Renal cortex interstitium (tissue), 11 donors: ENCODE data around the gene NEDD4L. TPM values are rescaled to one million over a fixed set of nuclear protein-coding genes. Genes with fewer than 3 reads are reported as not detected.

Experiments
- DNase-seq, 11 donors: peaks; one replicate each; pipeline ENCODE4 v3.0.0-alpha.2; 2013; ENCODE audit warnings: low read depth in 9 of 11, low spot score in 4 of 11; ENCODE audit errors: extremely low read depth in 1 of 11
- polyA plus RNA-seq, 3 donors: library from polyadenylated mRNA; unstranded; fragments of 120-200 nt; gene quantifications; one replicate each; pipeline ENCODE4 v1.2.1, GENCODE V29; 2013; ENCODE audit not compliant: insufficient read length in 3 of 3

Gene NEDD4L
- polyA plus RNA-seq, 3 donors: 106 to 169 (median 131) TPM

- no peak for DNase-seq
Measured at GRCh38 chr18:58132595-58133261, 88.7 kb downstream of the NEDD4L start.

DNA sequence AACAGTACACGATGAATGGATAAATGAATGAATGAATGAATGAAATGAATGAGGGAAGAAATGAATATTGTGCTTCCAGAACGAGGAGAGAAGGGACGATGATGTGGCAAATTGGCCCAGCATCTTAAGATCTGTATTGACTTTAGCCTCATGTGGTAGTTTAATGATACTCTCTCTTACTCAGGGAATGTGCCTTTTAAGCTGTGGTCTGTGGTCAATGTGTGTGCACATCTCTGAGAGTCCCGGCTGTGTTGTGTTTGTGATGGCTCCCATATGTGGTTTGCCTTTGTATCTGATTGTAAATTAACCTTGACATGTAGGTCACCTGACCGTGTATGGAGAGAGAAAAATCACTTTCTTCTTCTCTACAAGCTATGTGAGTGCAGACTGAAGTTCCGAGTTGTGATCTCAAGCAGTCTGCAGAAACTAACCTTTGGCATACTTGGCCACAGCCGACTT is 91.2 kb downstream of the NEDD4L start:
- peak in 1 of 11 donors; percentile 31 for DNase-seq

DNA sequence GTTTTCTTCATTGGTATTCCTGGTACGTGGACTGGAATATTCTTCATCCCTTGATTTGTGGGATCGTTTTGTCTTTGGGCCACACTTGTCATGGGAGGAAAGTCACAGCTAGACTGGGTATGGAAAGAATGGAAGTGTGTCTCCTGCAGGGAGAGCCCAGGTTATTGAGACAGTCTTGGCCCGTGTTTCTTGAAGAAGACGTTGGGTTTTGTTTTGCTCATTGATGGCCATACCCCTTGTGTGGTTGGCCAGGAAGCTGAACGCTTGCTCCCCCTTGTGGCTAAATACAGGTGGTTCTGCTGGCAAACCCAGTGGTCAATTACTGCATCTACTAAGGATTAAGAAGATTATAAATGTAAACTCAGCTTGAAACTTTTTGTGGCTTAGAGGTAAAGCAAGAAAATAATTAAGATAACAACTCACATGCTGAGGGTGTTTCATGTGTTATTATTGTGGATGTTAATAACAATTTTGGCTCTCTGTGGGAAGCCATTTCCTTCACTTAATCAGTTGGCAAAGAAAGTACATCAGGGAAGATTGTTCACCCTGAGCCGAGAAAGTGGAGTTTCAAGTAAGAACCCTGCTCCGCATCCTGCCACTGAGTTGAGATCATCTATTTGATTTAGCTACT is 91.8 kb downstream of the NEDD4L start:
- peak in 5 of 11 donors; percentile 42 to 59 (median 52) for DNase-seq

DNA sequence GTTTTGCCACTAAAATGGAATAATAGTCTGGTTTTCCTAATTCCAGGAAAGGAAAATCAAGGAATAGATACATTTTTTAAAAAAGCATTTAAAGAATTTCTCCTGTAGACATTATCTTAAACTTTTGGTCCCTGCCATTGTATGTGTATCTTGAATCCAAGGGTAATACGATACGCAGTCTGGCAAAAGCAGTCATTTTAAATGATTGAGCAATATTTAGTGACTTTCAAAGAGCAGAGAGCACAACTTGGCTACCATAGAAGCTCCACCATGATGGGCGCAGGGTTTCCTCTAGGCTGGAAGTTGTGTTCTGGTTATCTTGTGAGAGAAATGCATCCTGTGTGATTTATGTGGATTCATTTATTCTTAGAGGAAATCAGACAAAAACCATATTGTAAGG is 92.9 kb downstream of the NEDD4L start:
- DNase-seq: no peak

- no peak for DNase-seq
Measured at GRCh38 chr18:58139459-58140386, 95.7 kb downstream of the NEDD4L start.

GRCh38 chr18:58140387-58141325 is 96.6 kb downstream of the NEDD4L start:
- no peak for DNase-seq

DNA sequence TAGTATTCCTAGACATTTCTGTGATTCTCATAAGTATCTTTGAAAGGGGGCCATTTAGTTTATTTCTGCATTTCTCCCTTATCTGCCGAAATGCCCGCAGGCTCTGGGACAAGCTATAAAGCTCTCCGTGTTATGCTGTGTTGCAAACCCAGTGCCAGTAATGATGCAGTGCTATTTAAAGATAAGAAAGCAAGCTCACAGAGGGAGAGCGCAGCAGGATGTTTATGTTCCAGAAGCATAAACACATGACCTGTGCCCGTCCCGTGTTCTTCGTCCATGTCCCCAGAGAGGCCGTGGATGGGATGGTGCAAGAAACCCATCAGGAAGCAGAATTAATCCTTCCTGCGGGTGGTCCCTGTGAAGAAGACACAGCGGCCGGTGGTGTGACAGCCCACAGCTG is 99.4 kb downstream of the NEDD4L start:
- DNase-seq: peak in 2 of 11 donors; percentile 15 to 31

GRCh38 chr18:58144106-58144505 is 100.1 kb downstream of the NEDD4L start:
- no peak for DNase-seq

- DNase-seq: no peak
Measured at GRCh38 chr18:58144671-58145285, 100.8 kb downstream of the NEDD4L start.

DNA sequence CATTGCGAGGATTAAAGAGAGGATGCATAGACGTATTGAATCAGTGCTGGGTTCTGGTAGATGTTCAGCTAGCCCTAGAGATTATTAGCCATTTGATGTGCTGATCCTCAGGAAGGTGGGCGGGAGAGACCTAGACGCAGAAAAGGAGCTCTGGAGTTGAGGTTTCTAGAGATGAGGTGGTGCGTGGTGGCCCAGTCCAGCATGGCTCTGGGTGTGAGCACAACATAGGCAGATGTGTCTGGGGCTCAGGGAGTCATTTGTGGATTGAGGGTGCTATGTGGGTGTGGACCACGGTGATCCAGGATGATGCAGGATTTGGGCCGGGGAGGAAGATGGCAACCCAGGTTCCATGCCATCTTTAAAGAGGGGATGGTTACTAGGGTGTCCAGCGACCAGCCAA is 102.1 kb downstream of the NEDD4L start:
- no peak for DNase-seq

DNA sequence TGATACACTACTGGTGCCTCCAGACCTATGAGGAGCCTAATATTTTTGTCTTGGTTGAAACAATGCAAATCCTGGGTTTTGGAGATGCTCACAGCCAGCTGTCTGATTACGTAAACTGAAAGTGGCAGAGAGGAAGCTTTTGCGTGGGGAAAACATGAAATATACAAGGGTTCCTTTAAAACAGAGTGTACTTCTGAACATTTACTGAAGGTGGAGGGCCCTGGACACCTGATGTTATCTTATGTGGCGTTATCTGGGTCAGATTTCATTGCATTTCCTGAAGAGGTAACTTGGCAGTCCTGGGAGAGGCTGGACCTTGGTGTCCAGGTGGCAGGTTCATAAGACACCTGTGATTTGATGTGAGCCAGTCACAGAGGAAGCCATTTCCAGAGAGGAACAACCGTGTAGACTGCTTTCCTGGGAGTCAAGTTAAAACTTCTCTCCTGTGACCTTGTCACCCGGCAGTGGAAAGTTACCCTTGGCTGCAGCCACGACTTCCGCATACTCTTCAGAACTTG is 105.0 kb downstream of the NEDD4L start:
- DNase-seq: no peak

DNA sequence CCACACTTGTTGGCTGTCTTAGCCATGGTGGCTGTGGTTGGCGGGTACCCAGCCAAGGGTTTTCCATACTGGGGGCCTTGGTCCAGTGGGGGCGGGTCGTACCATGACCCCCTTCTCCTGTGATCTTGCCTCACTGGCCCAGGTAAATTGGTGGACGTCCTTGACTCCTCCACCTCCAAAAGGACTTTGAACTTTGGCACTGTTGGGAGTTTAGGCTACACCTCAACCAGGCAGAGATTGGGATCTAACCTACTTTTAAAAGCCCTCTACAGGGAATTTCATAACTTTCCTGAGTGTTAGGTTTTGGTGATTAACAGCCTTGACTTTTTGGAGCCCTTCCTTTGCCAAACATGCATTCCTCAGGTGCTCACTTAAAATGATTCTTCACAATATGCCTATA is 106.7 kb downstream of the NEDD4L start:
- DNase-seq: no peak

DNA sequence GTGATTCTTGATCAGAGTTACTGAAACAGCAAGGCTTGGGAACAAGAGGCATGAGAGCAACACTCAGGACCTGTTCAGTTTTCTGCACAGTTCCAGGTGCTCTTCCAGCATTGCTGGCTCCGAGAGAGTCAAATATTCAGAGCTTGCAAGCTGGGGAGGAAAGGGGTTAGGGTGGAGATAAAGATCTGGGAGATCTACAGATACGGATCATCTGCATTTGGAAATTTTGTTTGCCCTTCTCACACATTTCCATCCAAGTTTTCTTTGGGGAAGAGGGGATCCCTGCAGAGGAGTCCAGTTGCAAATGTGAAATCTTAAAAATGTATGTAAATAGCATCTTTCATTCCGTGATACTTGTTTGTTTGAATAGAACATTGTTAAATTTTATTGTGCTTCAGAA is 108.2 kb downstream of the NEDD4L start:
- no peak for DNase-seq

DNA sequence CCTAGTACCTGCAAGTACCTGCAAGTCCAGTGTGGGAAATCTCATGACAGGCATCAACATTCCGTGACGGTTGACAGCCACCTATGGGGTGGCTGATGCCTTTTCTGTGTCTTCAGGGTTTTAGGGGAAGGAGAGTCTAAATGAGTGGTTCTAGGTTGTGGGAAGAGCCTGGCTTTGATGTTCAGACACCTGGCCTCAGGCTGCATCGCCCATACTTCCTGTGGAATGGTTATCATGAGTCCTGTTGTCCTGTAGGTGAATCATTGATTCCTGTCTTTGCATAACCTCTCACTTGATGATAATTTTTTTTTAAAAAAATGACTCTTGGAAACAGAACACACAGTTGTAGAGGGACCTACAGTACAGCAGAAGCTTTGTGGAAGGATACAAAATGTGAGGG is 108.9 kb downstream of the NEDD4L start:
- no peak for DNase-seq

DNA sequence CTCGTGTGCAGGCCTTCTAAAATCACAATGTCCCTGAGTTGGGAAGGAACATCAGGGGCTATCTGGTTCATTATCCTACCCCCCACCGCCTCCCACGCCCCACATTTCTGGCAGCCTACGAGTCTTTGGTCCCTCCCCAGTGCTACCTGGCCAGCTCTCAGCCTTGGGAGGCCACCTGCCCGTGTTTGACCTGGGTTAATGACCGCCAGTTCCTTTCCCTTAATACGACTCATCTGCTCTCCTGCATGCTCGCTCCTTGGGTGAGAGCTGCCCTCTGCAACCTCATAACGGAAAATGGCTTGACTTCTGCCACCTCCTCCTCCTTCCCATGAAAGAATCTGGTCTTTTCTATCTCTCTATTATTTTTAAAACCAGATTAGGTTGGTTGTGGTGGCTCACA is 112.5 kb downstream of the NEDD4L start:
- DNase-seq: no peak

GRCh38 chr18:58157237-58157636 is 113.2 kb downstream of the NEDD4L start:
- DNase-seq: no peak

DNA sequence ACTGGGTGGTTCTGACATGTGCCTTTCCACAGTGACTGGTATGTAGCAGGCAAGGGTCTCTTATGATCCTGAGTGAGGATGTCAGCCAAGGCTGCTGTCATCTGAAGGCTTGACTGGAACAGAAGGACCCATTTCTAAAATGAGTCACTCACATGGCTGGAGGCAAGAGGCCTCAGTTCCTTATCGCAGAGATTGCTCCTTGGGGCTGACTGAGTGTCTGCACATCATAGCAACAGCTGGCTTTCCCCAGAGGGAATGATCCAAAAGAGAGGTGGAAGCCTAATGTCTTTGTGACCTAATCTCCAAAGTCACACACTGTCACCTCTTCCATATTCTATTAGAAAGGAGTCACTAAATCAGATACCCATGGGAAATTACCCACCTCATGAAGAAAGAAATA is 114.0 kb downstream of the NEDD4L start:
- DNase-seq: no peak

DNA sequence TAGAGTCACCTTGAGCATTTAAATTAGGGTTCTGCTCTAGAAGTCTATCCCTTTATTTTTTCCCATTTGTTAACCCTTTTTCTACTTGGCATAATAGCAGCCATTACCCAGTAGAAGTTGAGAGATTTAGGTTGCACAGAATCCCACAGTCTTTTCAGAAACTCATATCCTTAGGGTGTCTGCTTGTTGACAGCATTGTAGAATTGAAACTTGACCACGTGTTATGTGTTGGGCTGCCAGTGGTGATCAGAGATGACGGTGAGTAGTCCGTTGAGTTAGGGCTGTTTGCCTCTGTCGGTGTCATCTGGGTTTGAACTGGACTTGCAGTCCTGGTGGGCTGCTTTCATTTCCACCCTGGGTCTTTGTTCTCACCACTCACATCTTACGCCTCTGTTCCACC is 114.4 kb downstream of the NEDD4L start:
- DNase-seq: no peak
